ENCODE results near the gene ARMH3. TPM values are rescaled to one million over a fixed set of nuclear protein-coding genes. Genes with fewer than 3 reads are reported as not detected.
"Not testable (repeated sequence)": the region's sequence is repeated elsewhere in the genome, so short reads cannot be mapped to it uniquely, and the experiment has no call there.

Gene ARMH3
- polyA plus RNA-seq, 1 experiment = 18.5 TPM

- no peak for DNase-seq (ENCODE audit: low read depth)
- Histone ChIP-seq H3K27me3 (ENCODE audit: control insufficient read depth, insufficient read depth, low read length) (no peaks in the 10 kb centered on the region), H3K36me3 (ENCODE audit: control insufficient read depth, insufficient read depth, low read length) (peaks cover 5% of the 10 kb centered on the region), H3K4me3 (ENCODE audit: low read depth, low read length) (no peak overlapping the region)
- POLR2A ChIA-PET = no interaction called here
- CTCF ChIA-PET = interaction anchor here (1.0 to 1.6 kb wide), 3 partner anchors 16 to 103 kb away, joined by 3 to 6 read pairs (median 3); no protein-coding TSS in a partner anchor
- TF ChIP-seq CTCF (IDR thresholded peaks at IDR 0.05; ENCODE audit: insufficient read depth, low read depth, low read length) = no peak
These were observed 62.8 kb downstream of the ARMH3 start for GRCh38 chr10:101993221-101993620.

- CTCF ChIA-PET = interaction anchor here (1.2 kb wide), 1 partner anchor 15 kb away, joined by 3 read pairs; no protein-coding TSS in a partner anchor
- POLR2A ChIA-PET = no interaction called here
- Histone ChIP-seq H3K4me3 (ENCODE audit: low read depth, low read length) (no peak overlapping the region), H3K36me3 (ENCODE audit: control insufficient read depth, insufficient read depth, low read length) (peaks cover 6% of the 10 kb centered on the region), H3K27me3 (ENCODE audit: control insufficient read depth, insufficient read depth, low read length) (no peaks in the 10 kb centered on the region)
- TF ChIP-seq CTCF (IDR thresholded peaks at IDR 0.05; ENCODE audit: insufficient read depth, low read depth, low read length) = no peak
- DNase-seq (ENCODE audit: low read depth) = no peak
These were observed 68.8 kb downstream of the ARMH3 start for GRCh38 chr10:101987136-101987535.

- no peaks in the 10 kb centered on the region for H3K27me3 ChIP-seq (ENCODE audit: control insufficient read depth, insufficient read depth, low read length)
- CTCF ChIA-PET = no interaction called here
- POLR2A ChIA-PET = no interaction called here
These were observed 69.4 kb downstream of the ARMH3 start for GRCh38 chr10:101986624-101986971.

GRCh38 chr10:101980677-101981076, 75.3 kb downstream of the ARMH3 start:
- H3K4me3 ChIP-seq (ENCODE audit: low read depth, low read length); CTCF ChIA-PET; H3K36me3 ChIP-seq (ENCODE audit: control insufficient read depth, insufficient read depth, low read length); POLR2A ChIA-PET; DNase-seq (ENCODE audit: low read depth); H3K27me3 ChIP-seq (ENCODE audit: control insufficient read depth, insufficient read depth, low read length): not testable (repeated sequence)

More at GRCh38 chr10:101986624-101986971, 69.4 kb downstream of the ARMH3 start:
- H3K4me3 ChIP-seq (ENCODE audit: low read depth, low read length) = no peak overlapping the region
- TF ChIP-seq CTCF (IDR thresholded peaks at IDR 0.05; ENCODE audit: insufficient read depth, low read depth, low read length) = no peak
- H3K36me3 ChIP-seq (ENCODE audit: control insufficient read depth, insufficient read depth, low read length) = peaks cover 6% of the 10 kb centered on the region
- no peak for DNase-seq (ENCODE audit: low read depth)

- Histone ChIP-seq H3K4me3 (ENCODE audit: low read depth, low read length) (no peak overlapping the region), H3K27me3 (ENCODE audit: control insufficient read depth, insufficient read depth, low read length) (no peaks in the 10 kb centered on the region), H3K36me3 (ENCODE audit: control insufficient read depth, insufficient read depth, low read length) (peaks cover 2% of the 10 kb centered on the region)
- CTCF ChIA-PET = interaction anchor here (0.7 to 1.3 kb wide), 2 partner anchors 27 to 36 kb away, joined by 3 to 4 read pairs; no protein-coding TSS in a partner anchor
- TF ChIP-seq CTCF (IDR thresholded peaks at IDR 0.05; ENCODE audit: insufficient read depth, low read depth, low read length) = no peak
- POLR2A ChIA-PET = no interaction called here
- DNase-seq (ENCODE audit: low read depth) = no peak
These were observed 81.6 kb downstream of the ARMH3 start for GRCh38 chr10:101974091-101974971.

Measured in BJ (cell line).